Hepatocyte (in vitro differentiated cells): ENCODE results near the gene IL1R2. TPM values are rescaled to one million over a fixed set of nuclear protein-coding genes. Genes with fewer than 3 reads are reported as not detected.

Experiments
- DNase-seq: peaks from one replicate; pipeline ENCODE4 v3.0.0-alpha.2; 2016; ENCODE audit warnings: low spot score
- H2AFZ ChIP-seq: fragments of 200-600 bp; sonication (generic); 2 replicates; pipeline ENCODE4 v1.6.0; 2016; ENCODE audit warnings: antibody characterized with exemption, mild to moderate bottlenecking
- H3K27ac ChIP-seq: fragments of 200-600 bp; sonication (generic); 2 replicates; pipeline ENCODE4 v1.5.1; 2016; ENCODE audit warnings: mild to moderate bottlenecking
- H3K27me3 ChIP-seq: fragments of 200-600 bp; sonication (generic); 2 replicates; pipeline ENCODE4 v1.6.1; 2016
- H3K36me3 ChIP-seq: fragments of 200-600 bp; sonication (generic); replicated peaks from 2 replicates; pipeline ENCODE4 v1.5.1; 2016; ENCODE audit warnings: low read depth; ENCODE audit not compliant: insufficient read depth
- H3K4me1 ChIP-seq: fragments of 200-600 bp; sonication (generic); 2 replicates; pipeline ENCODE4 v1.5.1; 2016; ENCODE audit warnings: mild to moderate bottlenecking, moderate library complexity; ENCODE audit not compliant: insufficient read depth
- H3K4me2 ChIP-seq: fragments of 200-600 bp; sonication (generic); 2 replicates; pipeline ENCODE4 v1.6.0; 2016
- H3K4me3 ChIP-seq: fragments of 200-600 bp; sonication (generic); 2 replicates; pipeline ENCODE4 v1.5.1; 2016; ENCODE audit warnings: mild to moderate bottlenecking
- H3K79me2 ChIP-seq: fragments of 200-600 bp; sonication (generic); 2 replicates; pipeline ENCODE4 v1.6.0; 2017; ENCODE audit warnings: mild to moderate bottlenecking
- H3K9me2 ChIP-seq: fragments of 200-600 bp; sonication (generic); replicated peaks from 2 replicates; pipeline ENCODE4 v1.6.0; 2017; ENCODE audit warnings: mild to moderate bottlenecking; ENCODE audit not compliant: insufficient read depth
- H3K9me3 ChIP-seq: fragments of 200-600 bp; sonication (generic); 2 replicates; pipeline ENCODE4 v1.5.1; 2016; ENCODE audit warnings: low read depth, mild to moderate bottlenecking
- H4K20me1 ChIP-seq: fragments of 200-600 bp; sonication (generic); 2 replicates; pipeline ENCODE4 v1.6.0; 2016; ENCODE audit warnings: mild to moderate bottlenecking; ENCODE audit not compliant: insufficient read depth, poor library complexity, severe bottlenecking
- EZH2 ChIP-seq: fragments of 200-600 bp; sonication (generic); IDR thresholded peaks from 2 replicates; pipeline ENCODE4 v1.6.1; 2016; ENCODE audit warnings: antibody characterized with exemption, mild to moderate bottlenecking, borderline replicate concordance
- EZH2phosphoT487 ChIP-seq: fragments of 200-600 bp; sonication (generic); IDR thresholded peaks from one replicate; pipeline ENCODE4 v1.6.1; 2018; ENCODE audit warnings: antibody characterized with exemption, mild to moderate bottlenecking, low read depth, moderate library complexity; ENCODE audit not compliant: unreplicated experiment, severe bottlenecking
- WGBS: methylation state at CpG from one replicate; pipeline ENCODE4 v1.1.6; 2016; ENCODE audit warnings: low lambda C conversion rate; ENCODE audit errors: missing lambda C conversion rate; 5-methylcytosine and 5-hydroxymethylcytosine counted together
- polyA plus RNA-seq: library from polyadenylated mRNA; unstranded; fragments of >200 nt; fragmentation: Nextera tagmentation; extraction: Ambion mirVana; gene quantifications from 2 replicates; pipeline ENCODE4 v1.2.1, GENCODE V29; 2016
- total RNA-seq: library from RNA; depleted of rRNA; stranded (reverse); fragments of >200 nt; gene quantifications from 2 replicates; pipeline ENCODE4 v1.2.3, GENCODE V29; 2014
- TF ChIP-seq, protein P1 (sequence below): fragments of 200-600 bp; sonication (generic); IDR thresholded peaks from 2 replicates; pipeline ENCODE4 v1.5.1; 2016; ENCODE audit warnings: antibody characterized with exemption, mild to moderate bottlenecking; ENCODE audit not compliant: poor library complexity

The IL1R2 gene
- total and polyA plus RNA-seq, 2 experiments from 2014 or later = 1.3 to 5.8 TPM

DNA sequence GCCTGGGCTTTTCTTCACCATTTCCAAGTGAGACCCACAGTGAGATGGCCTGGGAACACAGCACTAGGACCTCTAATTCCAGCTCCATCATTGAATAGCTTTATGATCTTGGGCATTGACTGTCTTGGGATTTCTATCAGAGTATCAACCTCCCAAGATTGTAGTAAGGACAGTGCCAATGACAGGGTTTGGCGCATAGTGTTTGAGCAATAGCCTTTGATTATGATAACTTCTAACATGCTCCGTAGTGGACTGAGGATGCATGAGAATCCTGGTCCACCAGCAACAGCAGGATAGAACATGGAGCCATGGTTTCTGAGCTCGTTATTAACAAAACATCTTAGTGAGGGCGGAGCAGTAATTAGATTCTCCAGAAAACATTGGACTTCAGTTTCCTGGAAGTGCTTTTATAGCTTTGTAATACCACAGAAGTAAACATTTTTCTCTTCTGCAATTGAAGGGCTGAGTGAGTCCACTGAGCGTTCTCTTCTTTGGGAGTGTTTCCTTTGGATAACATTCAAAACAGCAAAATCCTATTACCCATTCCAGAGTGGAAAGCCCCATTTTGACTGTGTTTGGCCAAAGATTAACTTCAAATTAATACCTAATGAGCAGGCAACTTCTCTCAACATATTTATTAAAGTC, 63.7 kb downstream of the IL1R2 start:
- H3K27ac ChIP-seq = peak overlapping the region; percentile 63
- no peak for TF ChIP-seq EZH2
- TF ChIP-seq, protein P1, sequence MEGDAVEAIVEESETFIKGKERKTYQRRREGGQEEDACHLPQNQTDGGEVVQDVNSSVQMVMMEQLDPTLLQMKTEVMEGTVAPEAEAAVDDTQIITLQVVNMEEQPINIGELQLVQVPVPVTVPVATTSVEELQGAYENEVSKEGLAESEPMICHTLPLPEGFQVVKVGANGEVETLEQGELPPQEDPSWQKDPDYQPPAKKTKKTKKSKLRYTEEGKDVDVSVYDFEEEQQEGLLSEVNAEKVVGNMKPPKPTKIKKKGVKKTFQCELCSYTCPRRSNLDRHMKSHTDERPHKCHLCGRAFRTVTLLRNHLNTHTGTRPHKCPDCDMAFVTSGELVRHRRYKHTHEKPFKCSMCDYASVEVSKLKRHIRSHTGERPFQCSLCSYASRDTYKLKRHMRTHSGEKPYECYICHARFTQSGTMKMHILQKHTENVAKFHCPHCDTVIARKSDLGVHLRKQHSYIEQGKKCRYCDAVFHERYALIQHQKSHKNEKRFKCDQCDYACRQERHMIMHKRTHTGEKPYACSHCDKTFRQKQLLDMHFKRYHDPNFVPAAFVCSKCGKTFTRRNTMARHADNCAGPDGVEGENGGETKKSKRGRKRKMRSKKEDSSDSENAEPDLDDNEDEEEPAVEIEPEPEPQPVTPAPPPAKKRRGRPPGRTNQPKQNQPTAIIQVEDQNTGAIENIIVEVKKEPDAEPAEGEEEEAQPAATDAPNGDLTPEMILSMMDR = no peak
- TF ChIP-seq EZH2phosphoT487 = no peak

DNA sequence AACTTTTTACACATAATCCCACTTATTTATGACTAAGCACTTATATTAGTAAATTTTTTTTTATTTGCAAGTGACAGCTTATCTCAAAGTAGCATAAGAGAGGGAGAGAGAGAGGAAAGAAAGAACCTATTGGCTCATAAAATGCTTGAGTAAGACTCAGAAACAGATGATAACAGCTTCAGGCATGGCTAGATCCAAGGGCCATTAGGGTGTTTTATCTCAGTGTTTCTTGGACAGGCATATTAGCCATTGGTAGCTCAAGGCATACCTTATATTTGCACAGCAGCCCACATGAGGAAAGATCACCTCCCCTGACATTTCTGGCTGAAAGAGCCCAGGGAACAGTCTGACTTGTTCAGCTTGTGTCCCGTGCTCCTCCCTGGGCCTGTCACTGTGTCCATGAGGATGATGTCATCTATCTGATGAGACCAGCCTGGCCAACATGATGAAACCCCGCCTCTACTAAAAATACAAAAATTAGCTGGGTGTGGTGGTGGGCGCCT, 64.4 kb downstream of the IL1R2 start:
- Histone ChIP-seq H2AFZ (no peak overlapping the region), H4K20me1 (no peaks in the 10 kb centered on the region), H3K36me3 (no peaks in the 10 kb centered on the region), H3K9me3 (no peaks in the 10 kb centered on the region), H3K4me2 (no peak overlapping the region), H3K27me3 (no peaks in the 10 kb centered on the region), H3K79me2 (no peaks in the 10 kb centered on the region), H3K9me2 (no peaks in the 10 kb centered on the region), H3K4me3 (no peak overlapping the region), H3K4me1 (peaks cover 18% of the 10 kb centered on the region), H3K27ac (peak overlapping the region; percentile 63)
- no peak for TF ChIP-seq EZH2
- TF ChIP-seq EZH2phosphoT487 = no peak
- TF ChIP-seq, protein P1 = no peak
- DNase-seq = no peak
- 86% methylated on average over 3 of the region's 3 CpGs for WGBS

More for the DNA sequence above, 63.7 kb downstream of the IL1R2 start:
- no peak for DNase-seq
- H3K36me3 ChIP-seq = no peaks in the 10 kb centered on the region
- no peak overlapping the region for H3K4me3 ChIP-seq
- no peaks in the 10 kb centered on the region for H3K27me3 ChIP-seq
- no peaks in the 10 kb centered on the region for H3K9me2 ChIP-seq
- WGBS = 76% methylated on average over 5 of the region's 5 CpGs
- no peaks in the 10 kb centered on the region for H3K9me3 ChIP-seq
- H3K79me2 ChIP-seq = no peaks in the 10 kb centered on the region
- no peaks in the 10 kb centered on the region for H4K20me1 ChIP-seq
- peaks cover 19% of the 10 kb centered on the region for H3K4me1 ChIP-seq
- H2AFZ ChIP-seq = no peak overlapping the region
- no peak overlapping the region for H3K4me2 ChIP-seq

DNA sequence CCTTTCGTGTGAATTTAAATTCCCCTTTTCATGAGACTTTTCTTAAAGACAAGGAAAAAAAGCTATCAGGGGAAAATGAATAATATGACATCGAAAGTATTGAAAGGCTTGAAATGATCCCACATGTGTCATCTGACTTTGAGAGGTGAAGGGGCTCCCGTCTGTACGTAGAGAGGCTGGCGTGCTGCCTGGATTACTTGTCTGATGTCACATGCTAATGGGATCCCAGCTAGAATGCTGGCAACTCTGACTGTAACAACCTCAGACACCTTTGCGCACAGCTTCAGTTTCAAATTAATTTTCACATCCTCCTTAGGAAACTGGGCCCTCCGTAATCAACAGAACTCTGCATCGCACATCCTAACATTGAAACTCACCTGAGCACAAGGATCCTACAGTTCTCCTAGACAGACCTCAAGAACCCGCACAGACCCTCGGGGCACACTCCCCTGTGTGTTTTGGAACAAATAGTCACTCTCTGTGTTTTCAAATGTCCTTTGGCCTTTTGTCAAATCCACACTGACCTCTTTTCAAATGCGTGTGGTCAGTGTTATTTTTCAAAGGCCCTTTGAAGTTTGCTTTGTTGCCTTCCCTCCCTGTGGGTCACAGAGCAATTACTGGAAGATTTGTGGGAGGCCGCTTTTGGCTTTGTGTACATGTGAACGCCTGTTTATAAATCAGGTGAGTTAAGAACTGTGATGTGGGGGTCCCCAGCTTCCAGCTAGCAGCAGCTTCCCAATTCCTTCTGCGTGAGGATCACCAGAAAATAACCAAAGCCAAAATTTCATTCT, 65.9 kb downstream of the IL1R2 start:
- H3K9me2 ChIP-seq = no peaks in the 10 kb centered on the region
- H2AFZ ChIP-seq = no peak overlapping the region
- TF ChIP-seq, protein P1 = no peak
- TF ChIP-seq EZH2 (no peak), EZH2phosphoT487 (no peak)
- H3K79me2 ChIP-seq = no peaks in the 10 kb centered on the region
- H3K4me1 ChIP-seq = peaks cover 25% of the 10 kb centered on the region
- 63% methylated on average over 14 of the region's 14 CpGs for WGBS
- H4K20me1 ChIP-seq = no peaks in the 10 kb centered on the region
- H3K27ac ChIP-seq = peak overlapping the region; percentile 63
- no peaks in the 10 kb centered on the region for H3K9me3 ChIP-seq
- no peaks in the 10 kb centered on the region for H3K27me3 ChIP-seq
- no peak overlapping the region for H3K4me2 ChIP-seq
- H3K36me3 ChIP-seq = no peaks in the 10 kb centered on the region
- DNase-seq = no peak
- no peak overlapping the region for H3K4me3 ChIP-seq
